ENCODE data around the gene TOX2. TPM values are rescaled to one million over a fixed set of nuclear protein-coding genes. Genes with fewer than 3 reads are reported as not detected.
A peak's percentile ranks its signal among the peaks of the same experiment; 100 is the strongest.

Gene TOX2
- total and polyA plus RNA-seq, 2 of the 4 experiments (the other 2 are of a cell fraction), result 1.3 to 17.5 TPM

DNA sequence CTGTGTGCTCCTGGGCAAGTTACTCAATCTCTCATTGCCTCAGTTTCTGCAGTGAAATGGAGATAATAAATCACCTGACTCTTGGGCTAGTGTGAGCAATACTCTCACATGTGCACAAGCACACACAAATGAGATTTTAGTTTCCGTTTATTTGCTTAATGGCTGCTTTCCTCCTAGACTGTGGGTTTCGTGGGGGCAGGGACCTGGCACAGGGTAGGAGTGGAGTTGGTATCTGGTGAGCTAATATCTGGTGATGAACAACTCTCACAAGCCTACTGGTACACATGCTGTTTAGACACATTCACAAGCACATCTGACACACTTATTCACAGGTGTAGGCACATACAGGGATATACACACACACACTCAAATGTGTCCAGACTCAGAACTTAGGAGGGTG, 73.8 kb downstream of the TOX2 start:
- Histone ChIP-seq H2BK5ac (ENCODE audit: low read depth, low read length, poor library complexity, severe bottlenecking) (no peak overlapping the region), H3K79me1 (ENCODE audit: low read depth in 1 of 2, low read length in 2 of 2) (peaks cover 27 to 76% of the 10 kb centered on the region in 2 experiments), H2BK15ac (ENCODE audit: low read depth, low read length) (no peak overlapping the region), H3K27ac (ENCODE audit: insufficient read depth, low read length) (no peak overlapping the region), H4K8ac (ENCODE audit: low read depth in 2 of 2, low read length in 2 of 2) (peak overlapping the region in 1 of 2 experiments; percentile 38; a peak in 1 of 4 replicates), H4K5ac (ENCODE audit: low read depth, low read length) (no peak overlapping the region), H3K14ac (replicated peaks; ENCODE audit: low read depth, low read length) (peak overlapping the region; percentile 14; the same call in 1 of the 2 replicates), H2BK120ac (ENCODE audit: low read depth, low read length) (no peak overlapping the region), H3K4me1 (ENCODE audit: control insufficient read depth, insufficient read depth, low read length) (peaks cover 11% of the 10 kb centered on the region), H3K9me1 (ENCODE audit: insufficient read depth, low read length) (peaks cover 28% of the 10 kb centered on the region), H3K18ac (ENCODE audit: low read depth, low read length) (no peak overlapping the region), H2AK5ac (ENCODE audit: low read depth, low read length) (peak overlapping the region; percentile 27; the same call in 1 of the 2 replicates), H3K27me3 (ENCODE audit: control insufficient read depth, insufficient read depth, low read length) (no peaks in the 10 kb centered on the region), H2BK20ac (ENCODE audit: low read depth, low read length) (no peak overlapping the region), H4K20me1 (ENCODE audit: insufficient read depth, low read length) (peaks cover 31% of the 10 kb centered on the region; the same call in 1 of the 2 replicates), H3K9ac (ENCODE audit: low read depth, low read length) (no peak overlapping the region), H3K4ac (ENCODE audit: low read depth, low read length) (no peak overlapping the region), H3K23ac (ENCODE audit: low read depth, low read length) (0 out of 2 replicates have a peak overlapping the region, but pooled peaks have one; percentile 24), H2AK9ac (replicated peaks; ENCODE audit: low read depth, low read length, poor library complexity) (no peak overlapping the region), H3K4me3 (ENCODE audit: insufficient read depth, low read depth, low read length) (no peak overlapping the region), H2AFZ (replicated peaks; ENCODE audit: low read length, poor library complexity) (no peak overlapping the region), H3K36me3 (ENCODE audit: control insufficient read depth, insufficient read depth, low read length) (0 out of 2 replicates have a peak, but pooled peaks cover 2% of the 10 kb centered on the region), H3K56ac (ENCODE audit: extremely low read depth, insufficient read depth, low read length) (no peak overlapping the region), H4K91ac (ENCODE audit: insufficient read depth, low read depth, low read length) (no peak overlapping the region), H3K9me3 (ENCODE audit: control insufficient read depth, insufficient read depth, low read length) (peaks cover 2% of the 10 kb centered on the region; the same call in 1 of the 2 replicates), H3K4me2 (ENCODE audit: low read depth, low read length) (no peak overlapping the region)
- intact Hi-C loops (cut with micrococcal nuclease), result no loop called here
- no CpG with 5 or more reads among the region's 2 CpGs for WGBS, 2 experiments (ENCODE audit: extremely low coverage in 2 of 2, insufficient read length in 1 of 2)
- ChIA-PET CTCF (no interaction called here), POLR2A (ENCODE audit: unreplicated experiment) (no interaction called here)
- no peak for TF ChIP-seq NFE2L2 (IDR thresholded peaks at IDR 0.05; ENCODE audit: low read depth, low read length)
- TF ChIP-seq, protein P1, sequence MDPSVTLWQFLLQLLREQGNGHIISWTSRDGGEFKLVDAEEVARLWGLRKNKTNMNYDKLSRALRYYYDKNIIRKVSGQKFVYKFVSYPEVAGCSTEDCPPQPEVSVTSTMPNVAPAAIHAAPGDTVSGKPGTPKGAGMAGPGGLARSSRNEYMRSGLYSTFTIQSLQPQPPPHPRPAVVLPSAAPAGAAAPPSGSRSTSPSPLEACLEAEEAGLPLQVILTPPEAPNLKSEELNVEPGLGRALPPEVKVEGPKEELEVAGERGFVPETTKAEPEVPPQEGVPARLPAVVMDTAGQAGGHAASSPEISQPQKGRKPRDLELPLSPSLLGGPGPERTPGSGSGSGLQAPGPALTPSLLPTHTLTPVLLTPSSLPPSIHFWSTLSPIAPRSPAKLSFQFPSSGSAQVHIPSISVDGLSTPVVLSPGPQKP (IDR thresholded peaks at IDR 0.05; ENCODE audit: borderline replicate concordance, low read depth, low read length), result no peak
- no peak for TF ChIP-seq POLR2A (IDR thresholded peaks at IDR 0.05; ENCODE audit: low read depth, low read length)
- no peak for TF ChIP-seq MAFK (IDR thresholded peaks at IDR 0.05; ENCODE audit: low read depth, low read length)
- TF ChIP-seq SMC3 (IDR thresholded peaks at IDR 0.05; ENCODE audit: low read depth, low read length), result no peak
- TF ChIP-seq CHD1 (IDR thresholded peaks at IDR 0.05; ENCODE audit: low read depth, low read length), result no peak
- TF ChIP-seq, protein P2, sequence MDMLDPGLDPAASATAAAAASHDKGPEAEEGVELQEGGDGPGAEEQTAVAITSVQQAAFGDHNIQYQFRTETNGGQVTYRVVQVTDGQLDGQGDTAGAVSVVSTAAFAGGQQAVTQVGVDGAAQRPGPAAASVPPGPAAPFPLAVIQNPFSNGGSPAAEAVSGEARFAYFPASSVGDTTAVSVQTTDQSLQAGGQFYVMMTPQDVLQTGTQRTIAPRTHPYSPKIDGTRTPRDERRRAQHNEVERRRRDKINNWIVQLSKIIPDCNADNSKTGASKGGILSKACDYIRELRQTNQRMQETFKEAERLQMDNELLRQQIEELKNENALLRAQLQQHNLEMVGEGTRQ (IDR thresholded peaks at IDR 0.05; ENCODE audit: low read depth, low read length), result no peak
- DNase-seq (peak; percentile 13), ATAC-seq (ENCODE audit: low read depth) (peak; percentile 25; the same call in 1 of the 2 replicates)
- in situ Hi-C loops (cut with MboI; ENCODE audit: low sequenced_read_pairs), result no loop called here
- no TSS peak for BruUV-seq (replicated peaks)
- dilution Hi-C loops (cut with HindIII; ENCODE audit: low sequenced_read_pairs, unreplicated experiment), result no loop called here

Data from IMR-90 (cell line).